ENCODE data around the gene GLRX3.

DNA sequence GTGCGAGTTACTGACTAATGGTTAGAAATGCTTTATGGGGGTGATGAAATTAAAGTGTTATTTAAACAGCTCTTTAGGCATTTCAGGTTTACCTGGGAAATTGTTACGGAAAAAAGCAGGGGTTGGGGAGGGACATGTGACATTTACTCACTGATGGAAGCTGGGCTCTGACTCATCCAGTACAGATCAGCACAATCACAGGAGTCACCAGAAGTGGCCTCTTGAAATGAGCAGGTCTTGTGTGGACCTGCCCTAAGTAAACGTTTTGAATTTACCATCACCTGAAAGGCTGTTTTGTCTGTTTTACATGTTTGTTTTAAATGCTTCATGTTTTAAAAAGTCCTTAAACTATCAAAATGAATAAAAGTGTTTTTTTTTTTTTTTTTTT lies 2.3 kb downstream of the GLRX3 start:
- no peak for TF ChIP-seq EZH2 (IDR thresholded peaks at IDR 0.05; ENCODE audit: borderline replicate concordance, low read length)
- TF ChIP-seq, protein P1, sequence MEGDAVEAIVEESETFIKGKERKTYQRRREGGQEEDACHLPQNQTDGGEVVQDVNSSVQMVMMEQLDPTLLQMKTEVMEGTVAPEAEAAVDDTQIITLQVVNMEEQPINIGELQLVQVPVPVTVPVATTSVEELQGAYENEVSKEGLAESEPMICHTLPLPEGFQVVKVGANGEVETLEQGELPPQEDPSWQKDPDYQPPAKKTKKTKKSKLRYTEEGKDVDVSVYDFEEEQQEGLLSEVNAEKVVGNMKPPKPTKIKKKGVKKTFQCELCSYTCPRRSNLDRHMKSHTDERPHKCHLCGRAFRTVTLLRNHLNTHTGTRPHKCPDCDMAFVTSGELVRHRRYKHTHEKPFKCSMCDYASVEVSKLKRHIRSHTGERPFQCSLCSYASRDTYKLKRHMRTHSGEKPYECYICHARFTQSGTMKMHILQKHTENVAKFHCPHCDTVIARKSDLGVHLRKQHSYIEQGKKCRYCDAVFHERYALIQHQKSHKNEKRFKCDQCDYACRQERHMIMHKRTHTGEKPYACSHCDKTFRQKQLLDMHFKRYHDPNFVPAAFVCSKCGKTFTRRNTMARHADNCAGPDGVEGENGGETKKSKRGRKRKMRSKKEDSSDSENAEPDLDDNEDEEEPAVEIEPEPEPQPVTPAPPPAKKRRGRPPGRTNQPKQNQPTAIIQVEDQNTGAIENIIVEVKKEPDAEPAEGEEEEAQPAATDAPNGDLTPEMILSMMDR (IDR thresholded peaks at IDR 0.05; ENCODE audit: low read length): no peak

Measured in OCI-LY1 (cell line).